HG02763 (cell line): ENCODE data around the gene PRCD.

Source experiments
- ATAC-seq: cut with Tn5 transposase; IDR thresholded peaks from one replicate; pipeline ENCODE4 v1.9.1; 2021; ENCODE audit warnings: mild to moderate bottlenecking, moderate library complexity; ENCODE audit not compliant: unreplicated experiment

Gene PRCD, protein sequence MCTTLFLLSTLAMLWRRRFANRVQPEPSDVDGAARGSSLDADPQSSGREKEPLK

DNA sequence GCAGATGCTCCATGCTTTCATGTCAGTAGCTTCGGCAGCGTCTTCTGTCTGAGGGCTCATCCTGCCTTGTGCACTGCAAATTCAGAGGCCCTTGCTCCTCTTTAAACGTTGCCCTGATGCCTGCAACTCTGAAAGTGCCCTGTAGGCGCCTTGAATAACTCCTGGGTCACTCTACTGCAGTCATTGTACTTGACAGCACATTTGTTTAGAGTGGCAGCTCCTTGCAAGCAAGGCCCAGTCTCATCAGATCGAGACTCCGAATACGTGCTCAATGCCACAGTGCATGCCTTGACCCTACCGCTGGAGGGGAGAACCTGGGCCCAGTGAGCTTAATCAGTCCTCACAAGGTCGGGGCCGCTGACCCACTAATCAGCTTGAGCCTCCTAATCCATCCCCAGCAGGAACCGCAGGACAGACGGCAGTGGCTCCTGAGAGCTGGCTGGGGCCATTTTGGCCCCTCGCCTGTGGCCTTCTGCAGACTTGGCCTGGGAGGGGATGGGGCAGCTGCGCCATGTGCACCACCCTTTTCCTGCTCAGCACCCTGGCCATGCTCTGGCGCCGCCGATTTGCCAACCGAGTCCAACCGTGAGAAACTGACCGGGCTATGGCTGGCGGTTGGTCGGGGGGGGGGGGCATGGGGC is at the start of gene PRCD:
TSS of gene PRCD (plus strand) at position 414 of the 641 bp plus-strand sequence. CDS start at position 512, 98 bp downstream.
- no peak for ATAC-seq

DNA sequence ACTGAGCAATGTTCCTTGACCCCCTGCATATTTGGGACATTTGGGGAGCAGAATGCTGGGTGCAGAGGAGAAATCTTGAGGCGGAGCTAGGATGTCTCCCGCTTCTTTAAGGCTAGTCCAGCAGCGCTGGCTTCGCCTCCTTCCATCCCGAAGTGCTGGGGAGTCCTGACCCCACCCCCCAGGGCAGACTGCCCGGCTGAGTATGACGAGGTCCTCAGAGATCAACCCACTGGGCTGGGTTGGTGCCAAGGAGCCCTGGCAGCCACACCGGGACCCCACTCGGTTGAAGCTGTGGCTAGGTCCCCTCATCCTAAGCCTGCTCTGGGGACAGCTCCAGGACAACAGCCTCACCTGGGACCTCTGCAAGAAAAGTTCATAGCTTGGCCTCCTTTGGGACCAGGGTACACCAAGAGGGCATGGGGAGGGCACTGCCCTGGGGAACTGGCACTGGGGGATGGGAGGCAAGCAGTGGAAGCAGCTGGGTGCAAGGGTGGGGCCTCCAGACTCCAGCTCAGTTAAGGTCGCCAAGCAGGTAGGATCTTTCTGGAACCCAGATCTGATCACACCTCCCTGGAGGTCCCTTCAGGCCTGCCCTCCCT is 49.6 kb upstream of the PRCD start:
- ATAC-seq, result no peak

DNA sequence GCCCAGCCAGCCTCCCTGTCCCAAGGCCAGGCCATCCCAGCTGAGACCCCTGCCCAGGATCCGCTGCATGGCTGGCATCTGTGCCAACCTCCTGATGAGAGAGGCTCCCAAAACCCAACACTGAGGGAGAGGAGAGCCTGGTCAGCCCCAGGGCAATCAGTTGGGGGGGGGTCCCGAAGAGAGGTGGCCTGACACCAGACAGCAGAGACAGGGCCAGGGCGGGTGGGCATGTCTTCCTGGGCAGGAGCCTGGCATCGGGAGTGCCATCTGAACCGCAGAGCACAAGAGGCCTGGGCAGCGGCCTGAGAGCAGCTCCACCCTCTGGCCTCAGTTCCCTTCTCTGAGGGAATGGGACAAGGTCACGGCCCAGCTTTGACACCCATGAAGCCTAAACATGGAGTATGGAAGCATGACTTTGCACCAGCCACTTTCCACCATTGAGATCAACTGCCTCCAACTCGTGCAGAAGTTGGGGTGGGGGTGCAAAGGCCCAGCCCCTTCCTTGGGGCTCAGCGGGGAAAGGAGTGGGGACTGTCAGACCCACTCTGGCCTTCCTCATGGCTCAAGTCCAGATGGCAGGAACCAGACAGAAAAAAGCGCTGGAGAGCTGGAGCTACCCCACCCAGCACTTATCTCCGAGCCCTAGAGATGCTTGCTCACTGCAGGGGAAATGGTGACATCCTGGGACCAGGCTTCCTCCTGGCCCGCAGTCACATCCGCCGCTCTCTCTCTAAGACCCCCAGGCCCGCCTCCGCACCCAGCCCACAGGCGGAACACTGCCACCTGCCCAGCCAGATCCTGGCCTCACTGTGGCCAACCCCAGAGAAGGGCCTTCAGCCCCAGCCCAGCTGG is 48.3 kb upstream of the PRCD start:
- ATAC-seq, result no peak

DNA sequence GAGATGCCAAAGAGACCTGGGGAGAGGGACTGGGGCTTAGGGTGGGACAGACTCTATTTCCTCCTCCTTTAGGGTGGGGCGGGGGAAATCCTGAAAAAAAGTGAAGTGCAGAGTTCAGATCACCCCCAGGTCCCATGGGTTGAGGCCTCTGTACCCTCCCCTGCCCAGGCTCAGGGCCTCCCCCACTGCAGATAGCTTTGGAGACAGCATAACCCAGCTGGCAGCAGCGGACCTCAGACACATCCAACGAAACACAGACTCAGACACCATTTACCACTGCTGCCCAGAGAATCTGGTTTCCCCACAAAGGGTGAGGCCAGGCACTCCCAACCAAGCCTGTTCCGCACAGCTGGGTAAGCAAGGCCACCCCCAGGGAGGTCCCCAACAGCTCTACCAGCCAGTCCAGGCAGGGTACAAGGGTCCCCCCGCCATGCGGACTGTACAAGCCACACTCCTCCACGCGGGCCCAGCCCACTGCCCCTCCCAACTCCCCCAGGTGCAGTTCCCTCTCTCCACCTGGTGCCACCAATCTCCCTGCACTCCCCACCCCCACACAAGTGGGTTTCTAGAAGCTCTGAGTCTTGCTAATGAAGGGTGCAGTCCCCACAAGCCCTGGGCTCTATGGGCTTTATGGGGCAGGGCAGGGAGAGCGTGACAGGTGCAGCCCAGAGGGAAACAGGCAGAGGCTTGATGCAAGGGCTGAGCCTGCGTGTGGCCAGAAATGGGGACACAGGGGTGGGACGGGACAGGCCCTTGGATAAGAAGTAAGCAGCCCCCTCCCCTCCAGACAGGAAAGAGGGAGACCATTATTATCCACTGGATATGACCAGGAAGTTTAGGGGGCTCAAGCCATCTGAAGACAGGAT is 47.5 kb upstream of the PRCD start:
- ATAC-seq, result peak; percentile 36

DNA sequence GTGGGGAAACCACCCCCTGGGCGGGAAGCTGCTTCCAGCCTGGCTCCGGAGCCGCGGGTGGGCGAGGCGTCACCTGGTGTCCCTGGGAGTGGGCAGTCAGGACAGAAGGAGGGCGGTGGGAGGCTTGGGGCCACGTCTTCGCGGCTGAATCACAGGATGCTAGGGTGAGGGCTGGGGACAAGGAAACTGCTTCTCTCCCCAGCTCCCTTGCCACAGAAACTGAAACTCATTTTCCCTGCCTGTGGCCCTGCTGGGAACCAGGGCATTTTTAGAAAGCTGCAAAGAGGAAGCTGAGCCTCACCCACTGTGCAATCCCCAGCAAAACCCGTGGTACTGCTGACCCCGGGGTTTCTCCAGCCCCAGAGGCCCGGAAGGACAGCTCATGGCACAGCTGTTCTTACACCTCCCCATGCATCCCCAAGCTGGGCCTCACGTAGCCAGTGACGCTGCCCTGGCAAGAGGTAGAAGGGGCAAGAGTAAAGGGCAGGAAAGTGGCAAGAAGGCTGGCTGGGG is 46.8 kb upstream of the PRCD start:
- ATAC-seq, result peak; percentile 34

DNA sequence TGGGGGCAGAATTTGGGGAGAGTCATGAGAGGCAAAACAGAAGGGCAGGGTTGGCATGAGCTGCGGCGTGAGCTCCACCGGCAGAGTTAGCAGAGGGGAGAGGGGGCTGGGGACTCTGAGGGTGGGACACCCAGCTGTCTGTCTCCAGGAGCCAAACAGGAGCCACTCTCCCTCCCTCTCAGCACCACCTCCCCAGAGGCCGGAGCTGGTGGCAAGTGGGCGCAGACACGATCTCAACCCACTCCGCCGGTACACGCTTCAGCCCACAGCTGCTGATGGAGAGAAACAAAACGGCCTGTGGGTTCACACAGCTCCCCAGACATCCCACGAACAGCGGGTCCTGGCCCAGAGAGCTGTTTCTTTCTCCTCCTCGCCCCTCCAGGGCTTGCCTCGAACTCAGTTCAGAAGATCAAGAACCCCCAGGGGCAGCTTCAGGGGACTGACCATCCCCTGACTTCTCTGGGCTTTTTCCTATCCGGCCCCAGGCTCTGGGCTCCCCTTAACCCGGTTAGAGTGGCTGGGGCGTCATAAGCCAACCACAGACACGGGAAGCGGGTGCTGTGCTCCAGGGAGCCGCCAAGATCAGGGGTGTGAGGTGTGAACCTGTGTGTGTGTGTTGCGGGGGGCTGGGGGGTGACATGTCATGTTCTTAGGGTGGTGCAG is 46.2 kb upstream of the PRCD start:
- ATAC-seq, result peak; percentile 3

DNA sequence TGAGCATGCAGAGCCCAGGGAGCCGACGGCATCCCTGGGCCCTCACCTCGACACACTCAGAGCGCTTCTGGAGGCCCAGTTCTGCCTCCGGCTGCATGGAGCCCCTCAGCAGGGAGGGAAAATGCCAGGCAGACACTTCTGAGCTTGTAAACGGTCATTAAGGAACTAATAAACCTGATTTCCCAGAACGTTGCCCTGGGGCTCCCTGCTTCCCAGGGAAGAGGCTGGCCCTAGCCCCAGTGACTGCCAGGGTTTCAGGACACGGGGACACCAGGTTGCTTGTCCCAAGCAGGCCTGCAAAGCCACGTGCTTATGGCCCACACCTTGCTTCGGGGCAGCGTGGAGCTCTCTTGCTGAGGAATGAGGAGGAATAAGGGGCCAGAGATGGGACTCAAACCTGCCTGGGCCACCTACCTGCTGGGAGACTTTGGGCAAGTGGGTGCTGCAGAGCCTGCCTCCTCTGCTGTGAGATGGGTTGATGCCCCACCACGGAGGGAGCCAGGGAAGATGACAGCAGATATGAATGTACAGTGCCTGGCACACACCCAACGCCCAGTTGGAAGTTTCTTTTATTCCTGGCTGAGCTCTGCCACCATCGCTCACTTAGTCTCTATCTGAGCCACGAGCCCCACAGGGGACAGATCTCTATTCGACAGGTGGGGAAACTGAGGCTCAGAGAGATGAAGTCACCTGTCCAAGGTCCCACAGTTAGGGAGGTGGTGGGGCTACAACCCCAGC is 44.0 kb upstream of the PRCD start:
- no peak for ATAC-seq

DNA sequence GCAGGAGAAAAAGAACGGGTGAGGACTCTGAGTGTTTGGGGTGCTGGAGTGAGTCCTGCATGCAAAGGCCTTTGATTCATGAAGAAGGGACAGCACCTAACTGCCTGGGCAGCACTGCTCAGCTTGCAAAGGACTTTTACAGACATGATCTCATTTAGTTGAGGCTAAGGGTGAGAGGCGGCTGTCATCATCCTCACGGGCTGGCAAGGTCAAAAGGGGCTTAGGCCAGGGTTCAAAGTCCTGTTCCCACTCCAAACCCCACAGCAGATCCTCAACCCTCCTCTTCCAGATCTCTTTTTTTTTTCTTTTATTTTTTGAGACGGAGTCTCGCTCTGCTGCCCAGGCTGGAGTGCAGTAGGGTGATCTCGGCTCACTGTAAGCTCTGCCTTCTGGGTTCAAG is 43.4 kb upstream of the PRCD start:
- no peak for ATAC-seq

DNA sequence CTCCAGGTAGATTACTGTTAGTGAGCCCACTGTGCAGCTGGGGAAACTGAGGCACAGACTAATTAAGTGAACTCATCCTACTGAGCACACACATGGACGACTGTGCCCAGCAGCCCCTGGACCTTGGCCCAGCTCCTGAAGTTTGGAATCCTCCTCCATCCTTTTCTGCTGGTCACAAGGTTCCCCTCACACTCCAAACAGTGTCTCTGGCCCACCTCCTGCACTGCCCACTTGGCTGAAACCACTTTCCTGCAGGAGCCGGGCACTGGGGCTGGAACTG is 42.2 kb upstream of the PRCD start:
- ATAC-seq, result no peak

DNA sequence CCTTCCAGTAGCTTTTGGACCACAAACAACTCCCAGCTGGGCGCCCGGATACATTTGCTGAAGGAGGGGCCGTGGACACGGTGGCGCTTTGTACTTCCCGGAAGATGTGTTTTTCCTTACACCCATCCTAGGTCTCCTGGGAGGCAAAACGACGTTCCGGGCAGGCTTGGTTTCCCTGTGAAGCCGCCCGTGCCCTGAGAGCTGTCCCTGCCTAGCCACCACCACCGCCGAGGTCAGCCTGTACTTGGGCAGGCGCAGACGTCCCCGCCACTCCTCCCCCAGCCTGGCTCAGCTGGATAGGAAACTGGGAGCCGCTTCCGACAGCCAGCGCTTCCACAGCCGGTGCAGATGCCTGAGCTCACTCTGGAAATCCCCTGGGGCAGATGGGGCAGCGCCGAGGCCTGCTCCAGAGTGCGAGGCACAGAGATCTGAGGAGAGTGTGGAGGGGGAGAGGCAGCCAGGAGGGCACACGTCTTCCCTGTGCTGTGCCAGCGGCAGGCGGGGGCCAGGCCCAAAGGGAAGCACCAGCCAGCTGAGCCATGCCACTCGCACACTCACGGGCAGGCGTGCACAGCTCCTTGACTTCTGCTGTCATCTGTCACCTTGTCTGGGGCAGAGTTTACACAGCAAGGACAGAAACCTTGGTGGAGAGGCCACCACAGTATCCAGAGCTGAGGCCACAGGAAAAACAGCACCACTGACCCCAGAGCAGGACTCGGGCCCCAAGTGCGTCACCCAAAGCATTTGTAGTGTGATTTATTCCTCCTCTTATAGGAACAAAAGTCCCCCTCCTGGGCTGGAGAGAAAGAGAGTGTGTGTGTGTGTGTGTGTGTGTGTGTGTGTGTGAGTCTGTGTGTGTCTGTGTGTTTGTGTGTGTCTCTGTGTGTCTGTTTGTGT is 41.6 kb upstream of the PRCD start:
- no peak for ATAC-seq

DNA sequence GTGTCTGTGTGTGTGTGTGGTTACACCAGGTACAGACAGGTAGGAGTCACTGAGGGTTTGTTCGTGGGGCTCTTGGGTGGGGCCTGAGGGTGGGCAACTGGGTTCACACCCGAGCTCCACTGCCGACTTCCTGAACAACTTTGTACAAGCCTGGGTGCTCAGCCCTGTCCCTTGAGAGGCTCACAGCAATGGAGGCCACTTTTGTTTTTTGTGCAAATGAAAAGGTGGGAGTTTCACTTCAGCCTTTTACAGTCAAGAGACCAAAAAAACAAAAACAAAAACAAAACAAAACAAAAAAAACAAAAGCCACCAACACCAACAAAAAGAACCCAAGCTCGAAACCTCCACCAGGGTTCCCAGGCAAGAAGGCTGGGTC is 41.0 kb upstream of the PRCD start:
- no peak for ATAC-seq

DNA sequence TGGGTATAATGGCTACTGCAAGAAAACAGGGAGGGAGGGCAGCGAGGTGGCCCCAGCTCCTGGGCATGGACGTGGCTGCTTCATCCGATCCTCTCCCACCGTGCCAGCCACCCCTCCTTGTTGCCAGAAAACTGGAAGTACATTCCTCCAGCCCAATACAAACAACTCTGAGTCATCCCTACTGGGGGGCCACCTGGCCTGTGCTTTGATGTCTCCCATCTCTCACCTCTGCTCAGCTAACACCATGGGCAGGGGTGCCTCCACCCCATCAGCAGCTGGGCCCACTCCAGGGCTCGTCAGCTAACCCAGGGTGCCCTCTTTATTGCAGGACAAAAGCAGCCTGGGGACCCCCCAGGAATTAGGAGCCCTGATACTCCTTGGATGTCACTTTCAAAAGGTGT is 40.6 kb upstream of the PRCD start:
- no peak for ATAC-seq

DNA sequence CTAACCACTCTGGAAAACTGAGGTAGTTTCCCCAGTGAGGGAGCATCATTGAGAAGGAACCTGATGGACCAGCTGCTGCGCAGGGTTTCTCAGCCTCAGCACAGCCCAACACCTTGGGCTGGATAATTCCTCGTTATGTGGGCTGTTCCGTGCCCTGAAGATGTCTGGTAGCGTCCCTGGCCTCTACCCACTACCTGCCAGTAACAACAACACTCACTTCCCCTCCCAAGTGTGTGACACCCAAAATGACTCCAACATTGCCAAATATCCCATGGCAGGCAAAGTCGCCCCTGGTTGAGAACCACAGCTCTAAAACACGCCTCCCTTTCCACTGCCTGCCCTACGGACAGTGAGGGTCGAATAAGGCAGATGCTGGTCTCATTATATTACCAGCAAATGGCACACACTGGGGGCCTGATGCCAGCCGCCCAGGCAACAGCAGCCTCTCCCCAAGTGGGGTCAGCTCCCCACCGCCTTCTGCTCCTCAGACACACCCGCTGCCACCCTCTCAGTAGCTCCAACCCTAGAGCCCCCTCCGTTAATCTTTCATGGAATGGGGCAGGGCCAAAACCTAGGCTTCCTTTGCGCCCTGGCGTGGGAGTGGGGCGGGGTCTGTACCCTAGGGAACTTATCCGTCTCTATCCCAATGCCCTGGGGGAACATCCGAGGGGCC is 39.6 kb upstream of the PRCD start:
- ATAC-seq, result no peak

DNA sequence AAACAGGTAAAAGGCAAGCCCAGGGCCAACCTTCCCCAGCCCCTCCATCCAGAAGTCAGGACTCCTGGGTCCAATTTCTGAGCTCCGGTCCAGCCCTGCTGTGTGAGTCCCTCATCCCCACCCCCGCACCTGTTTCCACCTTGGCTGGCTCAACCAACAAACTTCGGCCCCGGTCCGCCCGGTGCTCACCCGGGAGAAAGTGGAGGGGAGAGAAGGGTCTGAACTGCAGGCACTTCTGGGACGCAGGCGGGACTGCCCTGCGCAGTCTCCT is 39.2 kb upstream of the PRCD start:
- ATAC-seq, result no peak

DNA sequence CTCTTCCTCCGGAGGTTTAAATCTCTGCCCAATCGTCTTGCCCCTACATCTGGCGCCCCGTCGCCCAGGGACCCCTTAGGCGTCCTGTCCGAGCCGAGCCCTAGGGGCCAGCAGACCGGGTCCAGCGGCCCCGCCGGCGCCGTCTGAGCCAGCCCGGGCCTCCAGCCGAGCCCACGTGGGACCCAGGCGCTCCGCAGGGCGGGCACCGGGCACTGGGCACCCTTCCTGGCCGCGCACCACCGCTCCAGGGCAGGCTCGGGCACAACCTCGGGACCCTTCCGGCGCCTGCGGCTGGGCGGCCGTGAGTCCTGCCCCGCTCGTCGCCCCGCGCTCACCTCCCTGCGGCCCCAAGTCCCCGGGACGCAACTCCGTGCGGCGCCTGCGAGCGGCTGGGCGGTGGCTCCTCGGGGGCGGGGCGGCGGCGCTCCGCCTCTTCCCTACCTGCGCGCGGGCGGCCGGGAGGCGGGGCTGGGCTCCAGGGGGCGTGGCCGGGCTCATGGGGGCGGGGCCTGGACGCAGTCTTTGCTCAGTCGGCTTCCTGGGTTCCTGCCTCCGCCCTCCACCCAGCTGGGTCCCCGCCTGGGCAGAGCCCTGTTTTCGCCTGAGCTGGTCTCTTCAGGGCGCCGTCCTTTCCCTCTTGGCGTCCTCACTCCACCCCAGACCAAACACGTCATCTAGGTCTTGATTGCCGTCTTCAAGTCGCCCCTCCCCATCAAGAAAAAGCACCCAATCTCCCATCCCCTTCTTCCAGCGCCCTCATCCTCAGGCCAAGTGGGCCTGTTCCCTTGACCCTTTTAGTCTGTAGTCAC is 38.6 kb upstream of the PRCD start, which contains the start of gene RHBDF2:
TSS of gene RHBDF2 (minus strand) at position 406 of the 809 bp plus-strand sequence. CDS start 19,899 bp downstream, outside the sequence.
- ATAC-seq, result peak; percentile 64

DNA sequence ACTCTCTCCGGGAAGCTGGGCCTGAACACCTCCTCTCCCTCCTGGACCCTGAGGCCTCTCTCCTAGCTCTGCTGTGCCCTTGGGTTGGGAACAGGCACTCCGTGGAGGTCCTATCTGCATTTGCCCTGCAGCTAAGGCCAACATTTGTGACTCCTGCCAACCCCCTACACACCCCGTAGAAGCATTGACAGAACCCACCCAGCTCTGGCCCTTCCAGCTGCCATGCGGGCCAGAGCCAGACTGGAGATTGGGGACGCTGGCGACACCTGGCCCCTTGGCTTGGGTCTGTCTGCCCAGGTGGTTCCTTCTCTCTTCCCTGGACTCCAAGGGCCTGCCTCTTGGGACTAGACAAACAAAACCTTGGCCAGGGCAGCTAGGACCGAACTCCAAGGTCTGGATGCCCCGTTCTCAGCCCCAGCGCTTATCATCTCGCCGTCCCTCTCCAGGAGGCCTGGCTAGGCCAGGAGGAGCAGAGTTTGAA is 38.0 kb upstream of the PRCD start:
- ATAC-seq, result no peak
